GM12878 (cell line): ENCODE results near the gene RAB3C. TPM values are rescaled to one million over a fixed set of nuclear protein-coding genes. Genes with fewer than 3 reads are reported as not detected.

Experiments
- ATAC-seq: fragments of 200-7000 bp; cut with Tn5 transposase; 3 replicates; pipeline ENCODE4 v1.9.1; 2020; ENCODE audit warnings: mild to moderate bottlenecking, moderate library complexity
- BruUV-seq: library from RNA; stranded (reverse); fragments of 400-500 nt; replicated peaks from 2 replicates; lab custom pipeline; 2021; lab: Mats Ljungman, UMichigan
- CTCF ChIA-PET: fragments of 300-600 bp; sonication (Branson Sonifier 250); formaldehyde crosslinking; extraction: SDS; loops from one replicate; lab custom pipeline; 2021; ENCODE audit warnings: inconsistent platforms; lab: Yijun Ruan, JAX
- POLR2A ChIA-PET: fragments of 350-600 bp; formaldehyde crosslinking; extraction: SDS; loops from one replicate; lab custom pipeline; 2021; ENCODE audit warnings: inconsistent platforms; lab: Charles Lee
- RAD21 ChIA-PET: fragments of 300-600 bp; sonication (Branson Sonifier 250); formaldehyde crosslinking; loops from one replicate; lab custom pipeline; 2023; ENCODE audit warnings: antibody characterized with exemption; ENCODE audit not compliant: unreplicated experiment; lab: Charles Lee
- SMC1A ChIA-PET: fragments of 300-600 bp; sonication (Branson Sonifier 250); formaldehyde crosslinking; loops from one replicate; lab custom pipeline; 2023; ENCODE audit not compliant: unreplicated experiment, uncharacterized antibody; lab: Charles Lee
- DNase-seq: peaks from one replicate; pipeline ENCODE4 v3.0.0-alpha.2; 2011; ENCODE audit warnings: low read depth, low spot score
- FAIRE-seq: peaks from 3 replicates; lab custom pipeline; 2011; peaks lifted over from hg19 to GRCh38; lab: Jason Lieb, UNC
- H2AFZ ChIP-seq: 2 replicates; pipeline ENCODE4 v1.6.0; 2011; ENCODE audit warnings: low read depth, low read length, control low read depth; ENCODE audit not compliant: control insufficient read depth
- H3K27ac ChIP-seq: 2 replicates; pipeline ENCODE4 v1.5.1; 2011; ENCODE audit warnings: control low read depth; ENCODE audit not compliant: control insufficient read depth, insufficient read depth
- H3K27me3 ChIP-seq, 2 experiments: replicated peaks in 1 of 2; 2 replicates each; pipeline versions ENCODE4 v1.6.0 to v1.6.1; 2011; ENCODE audit warnings: low read length in 1 of 2; ENCODE audit not compliant: control insufficient read depth in 2 of 2, insufficient read depth in 2 of 2
- H3K36me3 ChIP-seq, 2 experiments: 2 replicates each; pipeline ENCODE4 v1.5.1; 2011; ENCODE audit warnings: low read length in 1 of 2; ENCODE audit not compliant: control insufficient read depth in 2 of 2, insufficient read depth in 2 of 2
- H3K4me1 ChIP-seq: 2 replicates; pipeline ENCODE4 v1.6.1; 2011; ENCODE audit warnings: mild to moderate bottlenecking, low read length, moderate library complexity, mixed read lengths; ENCODE audit not compliant: control insufficient read depth, insufficient read depth
- H3K4me2 ChIP-seq: 2 replicates; pipeline ENCODE4 v1.6.0; 2011; ENCODE audit warnings: control low read depth; ENCODE audit not compliant: control insufficient read depth, insufficient read depth
- H3K4me3 ChIP-seq: fragments of 200-600 bp; sonication (generic); 2 replicates; pipeline ENCODE4 v1.5.1; 2016
- H3K79me2 ChIP-seq: 2 replicates; pipeline ENCODE4 v1.6.0; 2011; ENCODE audit warnings: low read length; ENCODE audit not compliant: control insufficient read depth, insufficient read depth
- H3K9ac ChIP-seq: 2 replicates; pipeline ENCODE4 v1.8.0; 2011; ENCODE audit warnings: low read length, control low read depth, mixed read lengths; ENCODE audit not compliant: control insufficient read depth, insufficient read depth
- H3K9me3 ChIP-seq: replicated peaks from 3 replicates; pipeline ENCODE4 v1.5.1; 2011; ENCODE audit warnings: mild to moderate bottlenecking, low read length; ENCODE audit not compliant: control insufficient read depth, insufficient read depth
- H4K20me1 ChIP-seq: 2 replicates; pipeline ENCODE4 v1.6.0; 2011; ENCODE audit not compliant: control insufficient read depth, insufficient read depth
- DPF2 ChIP-seq: fragments of 450-650 bp; IDR thresholded peaks from 2 replicates; pipeline ENCODE4 v1.6.1; 2017; ENCODE audit warnings: mild to moderate bottlenecking
- HDAC2 ChIP-seq: fragments of 200-600 bp; sonication (generic); IDR thresholded peaks from 2 replicates; pipeline ENCODE4 v1.6.1; 2017
- IRF4 ChIP-seq: IDR thresholded peaks from 2 replicates; pipeline ENCODE4 v1.6.1; 2011; ENCODE audit warnings: low read depth, low read length
- NBN ChIP-seq: fragments of 450-650 bp; IDR thresholded peaks from 2 replicates; pipeline ENCODE4 v1.6.1; 2016
- NFXL1 ChIP-seq: fragments of 450-650 bp; IDR thresholded peaks from 2 replicates; pipeline ENCODE4 v1.6.1; 2017; ENCODE audit warnings: antibody characterized with exemption, mild to moderate bottlenecking, borderline replicate concordance
- NRF1 ChIP-seq: conservative IDR thresholded peaks from 2 replicates; pipeline ENCODE4 v1.6.1; 2011; ENCODE audit warnings: mild to moderate bottlenecking, low read depth, low read length, improper control_type of control experiment
- POLR2AphosphoS5 ChIP-seq: IDR thresholded peaks from 2 replicates; pipeline ENCODE4 v1.6.1; 2011; ENCODE audit warnings: mild to moderate bottlenecking, low read length, inconsistent platforms
- YBX1 ChIP-seq: fragments of 450-650 bp; IDR thresholded peaks from 2 replicates; pipeline ENCODE4 v1.6.1; 2016; ENCODE audit warnings: antibody characterized with exemption
- YY1 ChIP-seq: IDR thresholded peaks from 2 replicates; pipeline ENCODE4 v1.6.1; 2011; ENCODE audit warnings: low read depth, mild to moderate bottlenecking, low read length
- WGBS: methylation state at CpG from one replicate; pipeline ENCODE4 v1.1.6; 2016; ENCODE audit warnings: low lambda C conversion rate; ENCODE audit not compliant: insufficient replicate concordance, insufficient coverage; ENCODE audit errors: missing lambda C conversion rate; 5-methylcytosine and 5-hydroxymethylcytosine counted together
- in situ Hi-C: fragments of 300-500 bp; cut with MboI; formaldehyde crosslinking; loops from 9 replicates; pipeline ENCODE4 v1.14.3; 2018; ENCODE audit warnings: mixed read lengths
- intact Hi-C: fragments of 100-400 bp; cut with micrococcal nuclease; formaldehyde crosslinking; loops from one replicate; pipeline ENCODE4 v1.14.2; 2022; ENCODE audit not compliant: unreplicated experiment
- polyA plus RNA-seq, 11 experiments: library from polyadenylated mRNA; depleted of rRNA in 4 of 11; unstranded in 6 of 11; stranded (reverse) in 5 of 11; fragments of >200 nt; fragmentation: Nextera tagmentation in 4 of 11; fragmentation: Illumina TruSeq in 1 of 11; extraction: Ambion mirVana in 4 of 11; extraction: Trizol in 1 of 11; gene quantifications; 1 replicate in 1 of 11; 2 replicates in 10 of 11; pipeline versions ENCODE4 v1.2.1 to v1.2.3, GENCODE V29; 2011 to 2016; ENCODE audit warnings: inconsistent platforms in 2 of 11, missing spikeins in 2 of 11, low read depth in 1 of 11
- total RNA-seq, 4 experiments: library from RNA; depleted of rRNA in 3 of 4; stranded (reverse); fragments of >200 nt in 3 of 4; fragmentation: Illumina TruSeq in 1 of 4; extraction: Trizol in 1 of 4; gene quantifications; 2 replicates each; pipeline versions ENCODE4 v1.2.1 to v1.2.3, GENCODE V29; 2013 to 2021
- TF ChIP-seq, protein P1 (sequence below): fragments of 150-350 bp; IDR thresholded peaks from 2 replicates; pipeline ENCODE4 v1.6.1; 2014; ENCODE audit warnings: mild to moderate bottlenecking, low read depth, low read length
- TF ChIP-seq, protein P2 (sequence below): fragments of 450-650 bp; conservative IDR thresholded peaks from 2 replicates; pipeline ENCODE4 v1.6.1; 2017; ENCODE audit warnings: mild to moderate bottlenecking, moderate library complexity
- TF ChIP-seq, protein P3 (sequence below): fragments of 450-650 bp; IDR thresholded peaks from 2 replicates; pipeline ENCODE4 v1.6.1; 2017; ENCODE audit warnings: mild to moderate bottlenecking, low read depth, inconsistent platforms; ENCODE audit not compliant: poor library complexity, severe bottlenecking
- TF ChIP-seq, protein P4 (sequence below): fragments of 450-650 bp; IDR thresholded peaks from 2 replicates; pipeline ENCODE4 v1.6.1; 2016; ENCODE audit warnings: mild to moderate bottlenecking, moderate library complexity, borderline replicate concordance

The RAB3C gene
- total and polyA plus RNA-seq, 10 of the 15 experiments (the other 5 are each of a cell fraction or from before 2014, with no cell fraction given) = not detected

DNA sequence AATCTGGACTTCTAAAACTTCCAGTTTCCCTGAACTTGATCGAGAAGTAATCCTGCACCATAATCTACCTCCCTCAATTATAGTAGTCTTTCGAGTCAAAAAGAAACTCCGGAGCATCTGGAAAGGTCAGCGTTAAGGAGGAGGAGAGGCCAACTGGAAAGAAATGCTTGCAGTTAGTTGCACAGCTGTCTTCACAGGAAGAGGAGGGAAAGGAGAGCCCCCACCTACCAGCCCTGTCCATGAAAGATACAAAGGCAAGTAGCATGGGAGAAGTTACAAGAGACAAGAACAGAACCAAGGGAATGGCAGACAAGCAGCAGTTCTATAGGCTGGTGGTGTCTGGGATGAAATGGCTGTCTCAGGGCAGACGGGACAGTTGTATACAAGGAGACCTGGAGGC is 170.6 kb downstream of the RAB3C start (continued):
- TF ChIP-seq, protein P1, sequence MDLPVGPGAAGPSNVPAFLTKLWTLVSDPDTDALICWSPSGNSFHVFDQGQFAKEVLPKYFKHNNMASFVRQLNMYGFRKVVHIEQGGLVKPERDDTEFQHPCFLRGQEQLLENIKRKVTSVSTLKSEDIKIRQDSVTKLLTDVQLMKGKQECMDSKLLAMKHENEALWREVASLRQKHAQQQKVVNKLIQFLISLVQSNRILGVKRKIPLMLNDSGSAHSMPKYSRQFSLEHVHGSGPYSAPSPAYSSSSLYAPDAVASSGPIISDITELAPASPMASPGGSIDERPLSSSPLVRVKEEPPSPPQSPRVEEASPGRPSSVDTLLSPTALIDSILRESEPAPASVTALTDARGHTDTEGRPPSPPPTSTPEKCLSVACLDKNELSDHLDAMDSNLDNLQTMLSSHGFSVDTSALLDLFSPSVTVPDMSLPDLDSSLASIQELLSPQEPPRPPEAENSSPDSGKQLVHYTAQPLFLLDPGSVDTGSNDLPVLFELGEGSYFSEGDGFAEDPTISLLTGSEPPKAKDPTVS = no peak

DNA sequence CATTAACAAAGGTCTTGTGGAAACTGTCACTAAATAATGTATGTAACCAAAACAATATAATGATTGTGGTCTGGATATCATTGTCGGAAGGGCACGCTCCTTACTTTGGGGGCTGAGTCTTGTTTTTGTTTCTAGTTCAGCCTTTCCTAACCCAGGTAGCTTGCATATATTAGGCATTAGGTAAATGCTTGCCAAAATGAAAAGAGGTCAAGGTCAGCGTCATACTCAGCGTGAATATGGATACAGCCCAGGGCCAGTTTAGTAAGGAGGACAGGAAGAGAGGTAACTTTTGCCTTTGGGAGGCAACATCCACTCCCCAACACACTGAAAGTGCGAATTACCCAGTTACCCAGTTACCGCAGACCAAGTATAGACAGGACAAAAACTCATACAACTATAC is 171.4 kb downstream of the RAB3C start:
- H3K27me3 ChIP-seq = no peaks in the 10 kb centered on the region
- no peak overlapping the region for H3K27ac ChIP-seq
- CTCF ChIA-PET = interaction anchor here (0.6 kb wide), 1 partner anchor 244 kb away, joined by 3 read pairs; no protein-coding TSS in a partner anchor
- H3K4me3 ChIP-seq = no peak overlapping the region
- BruUV-seq = no TSS peak
- H2AFZ ChIP-seq = no peak overlapping the region
- POLR2A ChIA-PET = no interaction called here
- SMC1A ChIA-PET = interaction anchor here (0.7 to 2.7 kb wide), 4 partner anchors 11 to 49 kb away, joined by 3 to 7 read pairs (median 3); no protein-coding TSS in a partner anchor
- no peak overlapping the region for H3K4me2 ChIP-seq
- in situ Hi-C loops = no loop called here
- H3K4me1 ChIP-seq = no peaks in the 10 kb centered on the region
- ATAC-seq (no peak), FAIRE-seq (no peak), DNase-seq (no peak)
- H3K9me3 ChIP-seq = no peaks in the 10 kb centered on the region
- RAD21 ChIA-PET = no interaction called here
- H3K79me2 ChIP-seq = no peaks in the 10 kb centered on the region
- no peaks in the 10 kb centered on the region for H4K20me1 ChIP-seq
- H3K9ac ChIP-seq = no peak overlapping the region
- intact Hi-C loops = no loop called here
- 64% methylated on average over 6 of the region's 6 CpGs for WGBS
- no peaks in the 10 kb centered on the region for H3K36me3 ChIP-seq
- TF ChIP-seq, protein P2, sequence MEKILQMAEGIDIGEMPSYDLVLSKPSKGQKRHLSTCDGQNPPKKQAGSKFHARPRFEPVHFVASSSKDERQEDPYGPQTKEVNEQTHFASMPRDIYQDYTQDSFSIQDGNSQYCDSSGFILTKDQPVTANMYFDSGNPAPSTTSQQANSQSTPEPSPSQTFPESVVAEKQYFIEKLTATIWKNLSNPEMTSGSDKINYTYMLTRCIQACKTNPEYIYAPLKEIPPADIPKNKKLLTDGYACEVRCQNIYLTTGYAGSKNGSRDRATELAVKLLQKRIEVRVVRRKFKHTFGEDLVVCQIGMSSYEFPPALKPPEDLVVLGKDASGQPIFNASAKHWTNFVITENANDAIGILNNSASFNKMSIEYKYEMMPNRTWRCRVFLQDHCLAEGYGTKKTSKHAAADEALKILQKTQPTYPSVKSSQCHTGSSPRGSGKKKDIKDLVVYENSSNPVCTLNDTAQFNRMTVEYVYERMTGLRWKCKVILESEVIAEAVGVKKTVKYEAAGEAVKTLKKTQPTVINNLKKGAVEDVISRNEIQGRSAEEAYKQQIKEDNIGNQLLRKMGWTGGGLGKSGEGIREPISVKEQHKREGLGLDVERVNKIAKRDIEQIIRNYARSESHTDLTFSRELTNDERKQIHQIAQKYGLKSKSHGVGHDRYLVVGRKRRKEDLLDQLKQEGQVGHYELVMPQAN = no peak
- no peak for TF ChIP-seq DPF2
- TF ChIP-seq POLR2AphosphoS5 = no peak
- no peak for TF ChIP-seq YBX1
- no peak for TF ChIP-seq NBN
- no peak for TF ChIP-seq IRF4
- no peak for TF ChIP-seq NRF1
- TF ChIP-seq NFXL1 = no peak
- TF ChIP-seq, protein P3, sequence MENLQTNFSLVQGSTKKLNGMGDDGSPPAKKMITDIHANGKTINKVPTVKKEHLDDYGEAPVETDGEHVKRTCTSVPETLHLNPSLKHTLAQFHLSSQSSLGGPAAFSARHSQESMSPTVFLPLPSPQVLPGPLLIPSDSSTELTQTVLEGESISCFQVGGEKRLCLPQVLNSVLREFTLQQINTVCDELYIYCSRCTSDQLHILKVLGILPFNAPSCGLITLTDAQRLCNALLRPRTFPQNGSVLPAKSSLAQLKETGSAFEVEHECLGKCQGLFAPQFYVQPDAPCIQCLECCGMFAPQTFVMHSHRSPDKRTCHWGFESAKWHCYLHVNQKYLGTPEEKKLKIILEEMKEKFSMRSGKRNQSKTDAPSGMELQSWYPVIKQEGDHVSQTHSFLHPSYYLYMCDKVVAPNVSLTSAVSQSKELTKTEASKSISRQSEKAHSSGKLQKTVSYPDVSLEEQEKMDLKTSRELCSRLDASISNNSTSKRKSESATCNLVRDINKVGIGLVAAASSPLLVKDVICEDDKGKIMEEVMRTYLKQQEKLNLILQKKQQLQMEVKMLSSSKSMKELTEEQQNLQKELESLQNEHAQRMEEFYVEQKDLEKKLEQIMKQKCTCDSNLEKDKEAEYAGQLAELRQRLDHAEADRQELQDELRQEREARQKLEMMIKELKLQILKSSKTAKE = no peak
- no peak for TF ChIP-seq YY1
- no peak for TF ChIP-seq HDAC2
- TF ChIP-seq, protein P4, sequence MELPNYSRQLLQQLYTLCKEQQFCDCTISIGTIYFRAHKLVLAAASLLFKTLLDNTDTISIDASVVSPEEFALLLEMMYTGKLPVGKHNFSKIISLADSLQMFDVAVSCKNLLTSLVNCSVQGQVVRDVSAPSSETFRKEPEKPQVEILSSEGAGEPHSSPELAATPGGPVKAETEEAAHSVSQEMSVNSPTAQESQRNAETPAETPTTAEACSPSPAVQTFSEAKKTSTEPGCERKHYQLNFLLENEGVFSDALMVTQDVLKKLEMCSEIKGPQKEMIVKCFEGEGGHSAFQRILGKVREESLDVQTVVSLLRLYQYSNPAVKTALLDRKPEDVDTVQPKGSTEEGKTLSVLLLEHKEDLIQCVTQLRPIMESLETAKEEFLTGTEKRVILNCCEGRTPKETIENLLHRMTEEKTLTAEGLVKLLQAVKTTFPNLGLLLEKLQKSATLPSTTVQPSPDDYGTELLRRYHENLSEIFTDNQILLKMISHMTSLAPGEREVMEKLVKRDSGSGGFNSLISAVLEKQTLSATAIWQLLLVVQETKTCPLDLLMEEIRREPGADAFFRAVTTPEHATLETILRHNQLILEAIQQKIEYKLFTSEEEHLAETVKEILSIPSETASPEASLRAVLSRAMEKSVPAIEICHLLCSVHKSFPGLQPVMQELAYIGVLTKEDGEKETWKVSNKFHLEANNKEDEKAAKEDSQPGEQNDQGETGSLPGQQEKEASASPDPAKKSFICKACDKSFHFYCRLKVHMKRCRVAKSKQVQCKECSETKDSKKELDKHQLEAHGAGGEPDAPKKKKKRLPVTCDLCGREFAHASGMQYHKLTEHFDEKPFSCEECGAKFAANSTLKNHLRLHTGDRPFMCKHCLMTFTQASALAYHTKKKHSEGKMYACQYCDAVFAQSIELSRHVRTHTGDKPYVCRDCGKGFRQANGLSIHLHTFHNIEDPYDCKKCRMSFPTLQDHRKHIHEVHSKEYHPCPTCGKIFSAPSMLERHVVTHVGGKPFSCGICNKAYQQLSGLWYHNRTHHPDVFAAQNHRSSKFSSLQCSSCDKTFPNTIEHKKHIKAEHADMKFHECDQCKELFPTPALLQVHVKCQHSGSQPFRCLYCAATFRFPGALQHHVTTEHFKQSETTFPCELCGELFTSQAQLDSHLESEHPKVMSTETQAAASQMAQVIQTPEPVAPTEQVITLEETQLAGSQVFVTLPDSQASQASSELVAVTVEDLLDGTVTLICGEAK = no peak
